ENCODE results near the gene NFE2L1. TPM values are rescaled to one million over a fixed set of nuclear protein-coding genes. Genes with fewer than 3 reads are reported as not detected.

Gene NFE2L1
- polyA plus RNA-seq, 1 experiment: 251 TPM

- H3K27ac ChIP-seq (ENCODE audit: low read depth, low read length): no peak overlapping the region
- ChIA-PET POLR2A (interaction anchor here (1.8 to 2.2 kb wide), 2 partner anchors 49 to 76 kb away, joined by 5 to 6 read pairs; no protein-coding TSS in a partner anchor), CTCF (no interaction called here)
- H3K4me3 ChIP-seq (ENCODE audit: low read depth, low read length): no peak overlapping the region
- DNase-seq (ENCODE audit: low read depth, low spot score): no peak
- peaks cover 4% of the 10 kb centered on the region for H3K9me3 ChIP-seq (ENCODE audit: control insufficient read depth, insufficient read depth, low read length)
- no peaks in the 10 kb centered on the region for H3K27me3 ChIP-seq (ENCODE audit: control insufficient read depth, insufficient read depth, low read length)
- TF ChIP-seq CTCF (IDR thresholded peaks at IDR 0.05; ENCODE audit: low read depth, low read length): no peak
Measured at GRCh38 chr17:48102043-48102750, 54.0 kb downstream of the NFE2L1 start.

- Histone ChIP-seq H3K27me3 (ENCODE audit: control insufficient read depth, insufficient read depth, low read length) (no peaks in the 10 kb centered on the region), H3K4me3 (ENCODE audit: low read depth, low read length) (no peak overlapping the region), H3K9me3 (ENCODE audit: control insufficient read depth, insufficient read depth, low read length) (peaks cover 4% of the 10 kb centered on the region), H3K27ac (ENCODE audit: low read depth, low read length) (no peak overlapping the region)
- ChIA-PET CTCF (interaction anchor here (0.8 kb wide), 1 partner anchor 78 kb away, joined by 3 read pairs; no protein-coding TSS in a partner anchor), POLR2A (no interaction called here)
- no peak for DNase-seq (ENCODE audit: low read depth, low spot score)
- TF ChIP-seq CTCF (IDR thresholded peaks at IDR 0.05; ENCODE audit: low read depth, low read length): no peak
Measured at GRCh38 chr17:48102798-48103715, 54.9 kb downstream of the NFE2L1 start.

DNA sequence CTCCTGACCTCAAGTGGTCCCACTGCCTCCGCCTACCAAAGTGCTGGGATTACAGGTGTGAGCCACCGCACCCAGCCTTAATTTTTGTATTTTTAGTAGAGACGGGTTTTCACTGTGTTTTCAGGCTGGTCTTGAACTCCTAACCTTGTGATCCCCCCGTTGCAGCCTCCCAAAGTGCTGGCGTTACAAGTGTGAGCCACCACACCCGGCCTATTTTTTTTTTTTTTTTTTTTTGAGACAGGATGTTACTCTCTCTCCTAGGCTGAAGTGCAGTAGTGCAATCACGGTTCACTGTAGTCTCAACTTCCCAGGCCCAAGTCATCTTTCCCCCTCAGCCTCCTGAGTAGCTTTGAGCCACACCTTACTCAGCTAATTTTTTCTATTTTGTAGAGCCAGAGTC, 56.3 kb downstream of the NFE2L1 start:
- H3K27me3 ChIP-seq (ENCODE audit: control insufficient read depth, insufficient read depth, low read length): no peaks in the 10 kb centered on the region
- ChIA-PET POLR2A (no interaction called here), CTCF (no interaction called here)
- TF ChIP-seq CTCF (IDR thresholded peaks at IDR 0.05; ENCODE audit: low read depth, low read length): no peak
- no peak overlapping the region for H3K27ac ChIP-seq (ENCODE audit: low read depth, low read length)
- DNase-seq (ENCODE audit: low read depth, low spot score): no peak
- H3K9me3 ChIP-seq (ENCODE audit: control insufficient read depth, insufficient read depth, low read length): peaks cover 4% of the 10 kb centered on the region
- H3K4me3 ChIP-seq (ENCODE audit: low read depth, low read length): no peak overlapping the region

- Histone ChIP-seq H3K9me3 (ENCODE audit: control insufficient read depth, insufficient read depth, low read length) (peaks cover 4% of the 10 kb centered on the region), H3K27ac (ENCODE audit: low read depth, low read length) (peak overlapping the region; percentile 70), H3K4me3 (ENCODE audit: low read depth, low read length) (peak overlapping the region; percentile 94), H3K27me3 (ENCODE audit: control insufficient read depth, insufficient read depth, low read length) (no peaks in the 10 kb centered on the region)
- CTCF ChIA-PET: interaction anchor here (0.5 to 1.4 kb wide), 4 partner anchors 9 to 334 kb away, joined by 3 to 6 read pairs (median 4); no protein-coding TSS in a partner anchor
- POLR2A ChIA-PET: interaction anchor here (1.5 to 1.7 kb wide), 2 partner anchors 58 to 80 kb away, joined by 4 to 5 read pairs; partner anchors contain the start of gene NFE2L1
- no peak for TF ChIP-seq CTCF (IDR thresholded peaks at IDR 0.05; ENCODE audit: low read depth, low read length)
- DNase-seq (ENCODE audit: low read depth, low spot score): no peak
Measured at GRCh38 chr17:48106802-48107136, 58.6 kb downstream of the NFE2L1 start.

Data from AG04450 (cell line).